ENCODE measurements around the gene MRTFA. TPM values are rescaled to one million over a fixed set of nuclear protein-coding genes. Genes with fewer than 3 reads are reported as not detected.

The MRTFA gene
- total and polyA plus RNA-seq, 12 donors, result 12.3 to 141 (median 41.6) TPM

- intact Hi-C loops (cut with DNase I), result no loop called here
- no peak overlapping the region for H3K27ac ChIP-seq
- WGBS, 4 donors, result 87 to 98% (median 95%) methylated on average over 7 of the region's 7 CpGs
- H3K36me3 ChIP-seq (replicated peaks in 1 of 2), result no peaks in the 10 kb centered on the region
- TF ChIP-seq POLR2A (IDR thresholded peaks at IDR 0.05), result no peak
- TF ChIP-seq, protein P1, sequence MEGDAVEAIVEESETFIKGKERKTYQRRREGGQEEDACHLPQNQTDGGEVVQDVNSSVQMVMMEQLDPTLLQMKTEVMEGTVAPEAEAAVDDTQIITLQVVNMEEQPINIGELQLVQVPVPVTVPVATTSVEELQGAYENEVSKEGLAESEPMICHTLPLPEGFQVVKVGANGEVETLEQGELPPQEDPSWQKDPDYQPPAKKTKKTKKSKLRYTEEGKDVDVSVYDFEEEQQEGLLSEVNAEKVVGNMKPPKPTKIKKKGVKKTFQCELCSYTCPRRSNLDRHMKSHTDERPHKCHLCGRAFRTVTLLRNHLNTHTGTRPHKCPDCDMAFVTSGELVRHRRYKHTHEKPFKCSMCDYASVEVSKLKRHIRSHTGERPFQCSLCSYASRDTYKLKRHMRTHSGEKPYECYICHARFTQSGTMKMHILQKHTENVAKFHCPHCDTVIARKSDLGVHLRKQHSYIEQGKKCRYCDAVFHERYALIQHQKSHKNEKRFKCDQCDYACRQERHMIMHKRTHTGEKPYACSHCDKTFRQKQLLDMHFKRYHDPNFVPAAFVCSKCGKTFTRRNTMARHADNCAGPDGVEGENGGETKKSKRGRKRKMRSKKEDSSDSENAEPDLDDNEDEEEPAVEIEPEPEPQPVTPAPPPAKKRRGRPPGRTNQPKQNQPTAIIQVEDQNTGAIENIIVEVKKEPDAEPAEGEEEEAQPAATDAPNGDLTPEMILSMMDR (IDR thresholded peaks at IDR 0.05), result no peak
- H3K9me3 ChIP-seq (replicated peaks in 1 of 3), result no peaks in the 10 kb centered on the region
- DNase-seq, result no peak
- no peaks in the 10 kb centered on the region for H3K27me3 ChIP-seq
- no peaks in the 10 kb centered on the region for H3K4me1 ChIP-seq (replicated peaks in 1 of 2)
- no peak overlapping the region for H3K4me3 ChIP-seq
Measured at GRCh38 chr22:40671796-40672360, 35.4 kb upstream of the MRTFA start.

- intact Hi-C loops (cut with DNase I), result no loop called here
- H3K27me3 ChIP-seq, result no peaks in the 10 kb centered on the region
- no peaks in the 10 kb centered on the region for H3K36me3 ChIP-seq (replicated peaks in 1 of 2)
- 89 to 95% (median 91%) methylated on average over 13 of the region's 13 CpGs for WGBS, 4 donors
- no peak overlapping the region for H3K4me3 ChIP-seq
- no peak for TF ChIP-seq POLR2A (IDR thresholded peaks at IDR 0.05)
- TF ChIP-seq, protein P1 (IDR thresholded peaks at IDR 0.05), result no peak
- DNase-seq, result no peak
- H3K9me3 ChIP-seq (replicated peaks in 1 of 3), result no peaks in the 10 kb centered on the region
- no peak overlapping the region for H3K27ac ChIP-seq
- H3K4me1 ChIP-seq (replicated peaks in 1 of 2), result no peaks in the 10 kb centered on the region
Measured at GRCh38 chr22:40671369-40671768, 34.9 kb upstream of the MRTFA start.

- intact Hi-C loops (cut with DNase I), result no loop called here
- Histone ChIP-seq H3K27me3 (no peaks in the 10 kb centered on the region), H3K9me3 (replicated peaks in 1 of 3) (no peaks in the 10 kb centered on the region), H3K4me3 (no peak overlapping the region), H3K36me3 (replicated peaks in 1 of 2) (no peaks in the 10 kb centered on the region), H3K4me1 (replicated peaks in 1 of 2) (no peaks in the 10 kb centered on the region), H3K27ac (peak overlapping the region in 1 of 5 donors; percentile 47)
- DNase-seq, result no peak
- 40 to 69% (median 65%) methylated on average over 2 of the region's 2 CpGs for WGBS, 4 donors
- TF ChIP-seq, protein P1 (IDR thresholded peaks at IDR 0.05), result no peak
Measured at GRCh38 chr22:40670058-40670457, 33.5 kb upstream of the MRTFA start.

DNA sequence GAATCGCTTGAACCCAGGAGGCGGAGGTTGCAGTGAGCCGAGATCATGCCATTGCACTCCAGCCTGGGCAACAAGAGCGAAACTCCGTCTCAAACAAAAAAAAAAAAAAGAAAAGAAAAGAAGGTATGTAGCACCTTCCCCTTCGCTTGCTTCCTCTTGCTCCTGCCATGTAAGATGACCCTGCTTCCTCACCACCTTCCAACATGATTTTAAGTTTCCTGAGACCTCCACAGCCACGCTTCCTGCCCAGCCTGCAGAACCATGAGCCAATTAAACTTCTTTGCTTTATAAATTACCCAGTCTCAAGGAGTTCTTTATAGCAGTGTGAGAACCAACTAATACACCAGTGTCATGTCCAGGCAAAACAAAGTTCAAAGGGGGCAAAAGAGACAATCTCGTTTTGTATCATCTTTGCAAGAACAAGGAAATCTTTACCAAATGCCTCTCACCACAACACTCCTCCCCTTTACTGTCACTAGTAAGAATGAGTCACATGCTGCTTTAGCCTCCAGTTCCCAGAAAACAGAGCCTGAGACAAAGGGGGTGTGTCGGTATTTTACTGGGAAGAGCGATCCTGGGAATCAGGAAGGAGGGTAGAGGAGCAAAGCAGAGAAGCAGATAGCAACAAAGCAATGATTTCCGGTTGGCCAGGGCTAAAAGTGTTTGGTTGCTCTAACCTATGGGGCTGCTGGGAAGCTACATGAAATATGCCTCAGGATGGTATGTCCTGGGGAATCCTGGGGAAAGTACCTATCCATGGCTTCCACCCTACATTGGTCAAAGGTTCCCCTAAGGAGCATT, 32.3 kb upstream of the MRTFA start:
- TF ChIP-seq, protein P1 (IDR thresholded peaks at IDR 0.05), result no peak
- no peak for TF ChIP-seq POLR2A (IDR thresholded peaks at IDR 0.05)
- intact Hi-C loops (cut with DNase I), result no loop called here
- no peaks in the 10 kb centered on the region for H3K4me1 ChIP-seq (replicated peaks in 1 of 2)
- peak overlapping the region in 1 of 5 donors; percentile 48 for H3K27ac ChIP-seq
- no peak for DNase-seq
- no peaks in the 10 kb centered on the region for H3K36me3 ChIP-seq (replicated peaks in 1 of 2)
- H3K4me3 ChIP-seq, result no peak overlapping the region
- H3K9me3 ChIP-seq (replicated peaks in 1 of 3), result no peaks in the 10 kb centered on the region
- 76 to 85% (median 78%) methylated on average over 10 to 11 of the region's 11 CpGs for whole genome bisulfite sequencing, 4 donors
- H3K27me3 ChIP-seq, result no peaks in the 10 kb centered on the region

All from adrenal gland (tissue), 12 donors.